Activated CD8-positive, alpha-beta memory T cell treated with anti-CD3 and anti-CD28 coated beads, Interleukin-2, amount 50 U/mL, for 24 hours (primary cell): Measurements from ENCODE around the gene ALG2.

Experiments
- DNase-seq: peaks from one replicate; pipeline ENCODE4 v3.0.0-alpha.2; 2020; ENCODE audit errors: extremely low read depth

ALG2 gene

DNA sequence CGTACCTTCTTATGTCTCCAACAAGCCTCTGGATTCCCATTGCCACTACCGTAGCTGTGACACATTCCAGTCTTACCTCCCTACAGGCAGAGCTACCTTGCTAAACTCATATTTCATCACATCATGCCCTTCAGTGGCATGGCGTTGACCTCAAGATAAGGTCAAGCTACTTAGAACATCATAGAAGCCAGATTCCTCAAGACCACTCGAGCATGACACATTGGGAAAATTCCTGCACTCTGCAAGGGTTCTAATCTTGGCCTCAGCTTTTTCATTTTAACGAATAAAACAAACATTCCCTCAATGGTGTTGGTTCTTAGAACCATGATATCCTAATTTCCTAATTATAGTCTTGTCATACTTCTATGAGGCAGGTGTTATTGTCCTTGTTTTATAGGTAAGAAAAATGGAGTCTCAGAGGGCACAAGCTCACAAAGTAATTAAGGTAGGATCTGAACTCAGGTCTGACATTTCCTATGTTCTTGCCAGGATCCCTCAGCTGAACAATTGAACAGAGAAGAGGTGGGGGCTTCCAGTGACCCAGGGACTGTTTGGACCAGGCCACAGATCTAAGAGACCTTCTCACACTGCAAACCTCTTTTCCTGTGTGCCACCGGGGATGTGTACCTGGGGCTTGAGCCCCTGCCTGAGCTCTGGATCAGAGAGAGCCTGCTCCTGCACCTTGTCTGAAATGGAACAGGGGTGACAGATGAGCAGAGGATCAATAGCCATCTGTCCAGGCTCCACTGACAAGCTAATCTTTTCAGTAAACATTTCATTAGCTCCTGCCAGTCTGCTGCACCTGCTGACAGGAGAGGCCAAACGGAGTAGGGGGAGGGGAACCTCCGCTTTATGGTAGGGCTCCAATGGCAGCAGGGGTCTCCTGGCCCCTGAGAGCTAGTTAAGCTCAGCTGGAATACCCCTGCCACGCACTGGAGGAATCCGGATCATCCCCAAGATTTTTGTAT is 49.3 kb downstream of the ALG2 start:
- no peak for DNase-seq

GRCh38 chr9:99171225-99172123 is 50.3 kb downstream of the ALG2 start:
- DNase-seq, result no peak

DNA sequence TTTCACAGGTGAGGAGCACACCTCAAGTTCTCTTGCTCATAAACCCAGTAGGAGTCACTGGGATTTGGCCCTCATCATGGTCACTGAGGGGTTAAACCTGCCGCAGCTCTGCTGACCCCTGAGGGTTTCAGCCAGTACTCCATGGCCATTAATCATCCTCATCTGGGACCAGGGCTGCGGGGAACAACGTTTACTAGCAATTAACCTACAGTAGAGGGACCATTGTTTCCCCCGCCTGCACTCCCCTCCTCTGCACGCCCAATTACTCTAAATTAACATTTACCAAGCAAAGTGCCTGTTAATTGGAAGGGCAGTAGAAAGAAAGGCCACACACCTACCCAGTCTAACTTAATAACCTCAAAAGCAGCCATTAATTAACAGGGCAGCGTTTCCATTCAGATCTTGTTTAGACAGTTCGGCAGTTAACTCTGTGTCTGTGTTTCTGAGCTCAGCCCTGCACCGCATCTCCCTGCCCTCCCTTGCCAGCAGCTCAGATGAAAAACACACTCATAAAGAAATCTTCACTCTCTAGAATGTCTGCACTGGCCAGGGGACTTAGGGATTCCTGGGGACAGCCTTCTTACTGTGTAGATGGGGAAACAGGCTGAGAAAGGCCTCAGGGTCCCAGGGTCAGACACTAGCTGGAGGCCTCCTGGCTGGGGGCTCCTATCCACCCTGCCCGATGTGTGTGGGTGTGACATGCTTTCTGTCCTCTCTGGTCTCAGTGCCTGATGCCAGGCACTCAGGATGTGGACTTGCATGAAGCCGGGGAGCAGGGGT is 51.6 kb downstream of the ALG2 start:
- DNase-seq, result no peak

DNA sequence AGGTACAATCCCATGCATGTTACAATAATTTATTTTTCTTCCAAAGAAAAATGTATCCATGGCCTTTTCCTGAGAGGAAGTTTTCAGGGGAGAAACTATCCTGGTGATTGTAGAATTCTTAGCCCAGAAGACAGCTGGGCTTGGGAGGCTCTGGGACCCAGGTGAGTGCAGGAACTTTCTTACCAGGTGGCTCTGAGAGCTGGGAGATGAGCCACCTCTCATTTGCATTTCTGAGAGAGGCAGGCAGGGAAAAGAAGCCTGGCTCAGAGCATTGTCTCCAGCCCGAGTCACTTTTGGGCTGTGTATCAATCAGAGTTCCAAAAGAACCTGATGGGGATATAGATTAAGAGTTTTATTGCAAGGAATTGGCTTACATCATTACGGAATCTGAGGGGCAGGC is 52.7 kb downstream of the ALG2 start:
- no peak for DNase-seq

DNA sequence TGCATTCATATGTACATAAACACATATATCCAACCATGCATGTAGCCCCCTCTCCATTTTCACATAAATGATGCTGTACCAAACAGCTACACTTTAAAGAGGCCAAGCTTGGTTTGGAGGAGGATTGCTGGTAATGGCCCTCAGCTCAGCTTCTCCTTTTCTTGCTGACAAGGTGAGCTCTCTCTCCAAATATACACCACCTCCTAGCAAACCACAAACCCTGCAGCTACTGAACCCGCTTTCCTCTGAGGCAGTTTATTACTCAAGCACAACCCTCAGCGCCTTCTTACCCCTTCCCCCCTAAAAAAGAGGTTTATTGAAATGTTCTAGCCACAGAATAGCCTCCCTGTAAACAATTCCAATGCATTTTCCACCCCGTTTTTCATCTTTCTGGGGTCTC is 54.0 kb downstream of the ALG2 start:
- DNase-seq, result no peak

GRCh38 chr9:99167119-99167518 is 54.6 kb downstream of the ALG2 start:
- DNase-seq, result no peak
